GM12872 (cell line): ENCODE measurements around the gene ARSG.

Experiments
- TF ChIP-seq, protein P1 (sequence below): IDR thresholded peaks from 3 replicates; pipeline ENCODE4 v1.5.1; 2011; ENCODE audit warnings: low read depth, mild to moderate bottlenecking, low read length, moderate library complexity; ENCODE audit not compliant: insufficient read depth

Gene ARSG

DNA sequence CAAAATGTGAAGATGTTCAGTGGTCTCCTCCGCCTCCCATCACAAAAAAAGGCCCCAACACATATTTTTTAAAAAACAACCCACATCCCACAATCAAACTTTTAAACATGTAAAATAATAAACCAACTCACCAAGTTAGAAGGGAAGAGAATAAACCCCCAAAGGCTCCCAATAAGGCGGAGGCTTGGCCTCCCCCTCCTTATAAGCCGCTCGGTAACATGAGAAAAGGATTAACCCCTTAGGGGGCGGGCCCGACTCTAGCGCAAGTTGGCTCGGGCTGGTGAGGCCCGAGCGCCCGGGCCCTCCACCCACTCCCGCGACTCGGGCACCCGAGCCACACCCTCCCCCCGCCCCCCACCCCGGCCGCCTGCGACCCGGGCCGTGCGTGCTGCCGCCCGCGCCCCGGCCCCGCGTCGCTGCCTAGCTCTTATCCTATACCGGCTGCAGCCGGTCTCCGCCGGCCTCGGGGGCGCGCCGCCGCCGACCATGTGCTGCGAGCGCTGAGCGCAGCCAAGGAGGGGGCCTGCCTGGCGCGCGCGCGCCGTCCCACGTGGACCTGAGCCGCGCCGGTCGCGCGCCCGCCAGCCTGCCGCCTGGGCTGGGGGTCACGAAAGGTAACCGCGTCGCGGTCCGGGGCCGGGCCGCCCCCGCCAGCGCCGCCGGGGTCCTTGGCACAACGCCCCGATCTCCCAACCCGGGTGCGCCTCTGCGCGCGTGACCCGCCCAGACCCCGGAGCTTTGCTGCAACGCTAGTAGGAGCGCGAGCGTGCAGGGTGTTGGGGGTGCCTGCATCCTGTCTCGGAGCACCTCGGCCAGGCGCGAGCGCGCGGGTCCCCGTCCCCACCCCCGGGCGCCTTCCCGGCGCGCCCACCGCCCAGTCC lies at the start of gene ARSG, which contains the start of gene SLC16A6:
TSS of gene ARSG (plus strand) at position 541 of the 881 bp plus-strand sequence. CDS start 15,999 bp downstream, outside the sequence.
TSS of gene SLC16A6 (minus strand) at position 173 of the 881 bp plus-strand sequence. CDS start 12,807 bp downstream, outside the sequence.
- TF ChIP-seq, protein P1, sequence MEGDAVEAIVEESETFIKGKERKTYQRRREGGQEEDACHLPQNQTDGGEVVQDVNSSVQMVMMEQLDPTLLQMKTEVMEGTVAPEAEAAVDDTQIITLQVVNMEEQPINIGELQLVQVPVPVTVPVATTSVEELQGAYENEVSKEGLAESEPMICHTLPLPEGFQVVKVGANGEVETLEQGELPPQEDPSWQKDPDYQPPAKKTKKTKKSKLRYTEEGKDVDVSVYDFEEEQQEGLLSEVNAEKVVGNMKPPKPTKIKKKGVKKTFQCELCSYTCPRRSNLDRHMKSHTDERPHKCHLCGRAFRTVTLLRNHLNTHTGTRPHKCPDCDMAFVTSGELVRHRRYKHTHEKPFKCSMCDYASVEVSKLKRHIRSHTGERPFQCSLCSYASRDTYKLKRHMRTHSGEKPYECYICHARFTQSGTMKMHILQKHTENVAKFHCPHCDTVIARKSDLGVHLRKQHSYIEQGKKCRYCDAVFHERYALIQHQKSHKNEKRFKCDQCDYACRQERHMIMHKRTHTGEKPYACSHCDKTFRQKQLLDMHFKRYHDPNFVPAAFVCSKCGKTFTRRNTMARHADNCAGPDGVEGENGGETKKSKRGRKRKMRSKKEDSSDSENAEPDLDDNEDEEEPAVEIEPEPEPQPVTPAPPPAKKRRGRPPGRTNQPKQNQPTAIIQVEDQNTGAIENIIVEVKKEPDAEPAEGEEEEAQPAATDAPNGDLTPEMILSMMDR = no peak

DNA sequence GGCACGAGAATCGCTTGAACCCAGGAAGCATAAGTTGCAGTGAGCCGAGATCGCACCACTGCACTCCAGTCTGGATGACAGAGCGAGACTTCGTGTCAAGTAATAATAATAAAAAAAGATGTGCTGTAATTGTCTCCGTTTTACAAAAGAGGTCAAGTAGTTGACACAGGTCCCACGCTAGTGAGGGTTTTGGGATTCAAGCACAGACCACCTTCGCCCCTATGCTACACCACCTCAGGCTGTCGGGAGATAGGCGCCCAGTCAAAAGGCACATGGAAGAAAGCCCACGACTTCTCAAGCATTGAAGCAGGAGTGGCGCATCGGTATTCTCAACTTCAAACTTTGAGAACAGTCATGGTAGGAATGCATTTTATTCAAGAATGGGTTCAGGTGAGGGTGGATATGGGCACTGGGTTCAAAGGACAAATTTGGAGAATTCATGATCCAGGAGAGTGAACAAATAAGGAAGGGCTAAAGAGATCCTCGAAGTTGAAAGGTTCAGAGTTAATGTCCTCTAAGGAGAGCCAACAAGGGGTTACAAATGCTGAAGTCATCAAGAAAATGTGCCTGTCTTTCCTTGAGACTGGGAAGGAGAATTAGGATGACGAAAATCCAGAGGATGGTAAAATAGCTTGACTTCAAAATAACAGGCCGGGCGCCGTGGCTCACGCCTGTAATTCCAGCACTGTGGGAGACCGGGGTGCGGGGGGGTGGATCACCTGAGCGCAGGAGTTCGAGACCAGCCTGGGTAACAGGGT lies 44.8 kb upstream of the ARSG start:
- TF ChIP-seq, protein P1 = no peak

DNA sequence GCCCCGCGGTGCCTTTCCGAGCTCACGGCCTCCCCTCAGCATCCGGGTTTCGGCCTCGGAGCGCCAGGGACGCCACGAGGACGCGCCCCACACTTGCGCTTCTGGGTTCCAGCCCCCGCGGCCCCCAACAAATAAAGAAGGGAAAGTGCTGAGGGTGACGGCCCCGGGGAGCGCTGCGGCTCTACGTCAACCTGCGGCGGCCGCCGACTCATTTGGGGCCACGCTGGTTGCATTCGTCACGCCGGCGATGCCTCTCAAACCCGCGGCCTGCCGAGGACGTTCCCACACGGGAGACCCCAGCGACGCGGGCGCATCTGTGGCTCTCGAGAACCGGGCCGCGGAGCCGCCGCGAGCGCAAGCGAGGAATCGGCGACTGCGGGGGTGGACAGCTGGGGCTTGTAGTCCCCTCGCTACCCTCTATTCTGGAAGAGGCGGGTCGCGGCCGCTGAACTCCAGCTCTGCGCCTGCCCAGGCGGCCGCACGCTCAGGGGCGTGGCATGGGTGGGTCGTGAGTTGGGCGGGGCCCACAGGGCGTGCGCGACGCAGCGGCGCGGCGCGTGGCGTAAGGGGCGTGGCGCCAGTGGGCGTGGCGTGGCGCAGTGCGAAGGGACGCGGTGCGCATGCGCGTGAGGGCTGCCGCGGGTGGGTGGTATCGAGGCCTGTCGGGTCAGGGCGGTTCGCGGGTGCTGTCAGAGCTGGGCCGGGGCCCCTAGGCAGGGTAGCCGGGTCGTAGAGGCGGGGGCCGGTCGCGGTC lies 43.7 kb upstream of the ARSG start, which contains the start of gene AMZ2:
TSS of gene AMZ2 (plus strand) at position 599 of the 754 bp plus-strand sequence. CDS start 2,145 bp downstream, outside the sequence.
- TF ChIP-seq, protein P1 = no peak

DNA sequence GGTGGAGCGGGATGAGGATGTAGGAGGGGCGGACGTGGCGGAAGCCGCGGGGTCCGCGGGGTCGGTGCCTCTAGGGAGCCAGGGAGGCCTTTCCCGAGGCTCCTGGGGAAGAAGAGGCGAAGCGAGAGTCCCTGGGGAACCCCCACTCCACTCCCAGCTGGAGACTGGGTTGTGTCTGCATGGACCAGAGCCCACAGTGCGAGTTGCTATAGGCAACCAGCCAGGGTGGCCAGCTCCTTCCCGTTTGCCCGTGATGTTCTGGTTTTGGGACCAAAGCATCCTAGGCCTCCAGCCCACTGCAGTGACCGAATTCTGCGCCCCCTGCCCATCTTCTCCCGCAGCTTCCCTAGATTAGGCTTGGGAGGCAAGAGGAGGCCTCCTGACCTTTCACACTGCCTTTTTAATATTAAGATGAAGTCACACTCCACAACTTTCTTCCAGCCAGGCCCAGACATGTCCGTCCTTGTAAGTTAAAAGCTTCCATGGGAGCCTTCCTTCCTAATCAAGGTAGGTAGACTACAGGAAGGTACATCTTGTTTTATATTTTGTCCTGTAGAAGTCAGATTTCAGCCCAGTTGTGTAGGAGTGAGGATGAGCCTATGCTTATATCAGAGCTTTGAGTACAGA lies 43.0 kb upstream of the ARSG start:
- TF ChIP-seq, protein P1 = no peak

DNA sequence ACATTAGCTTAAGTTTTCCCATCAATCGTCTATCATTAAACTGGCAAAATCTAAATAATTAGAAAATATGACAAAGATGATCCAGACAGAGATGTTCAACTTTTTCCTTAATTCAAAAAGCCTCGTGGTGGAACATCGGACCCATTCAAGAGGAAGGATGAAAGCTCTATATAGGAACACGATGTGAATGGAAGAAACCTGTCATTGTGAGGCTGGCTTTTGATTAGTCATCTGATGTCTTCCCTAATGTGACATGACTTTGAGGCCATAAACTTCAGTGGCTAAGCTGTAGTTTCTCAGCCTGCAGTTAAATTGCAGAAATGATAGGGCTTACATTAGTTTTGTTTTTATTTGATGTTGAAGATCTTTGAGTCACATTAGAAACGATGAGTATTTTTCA lies 42.4 kb upstream of the ARSG start:
- TF ChIP-seq, protein P1 = no peak

DNA sequence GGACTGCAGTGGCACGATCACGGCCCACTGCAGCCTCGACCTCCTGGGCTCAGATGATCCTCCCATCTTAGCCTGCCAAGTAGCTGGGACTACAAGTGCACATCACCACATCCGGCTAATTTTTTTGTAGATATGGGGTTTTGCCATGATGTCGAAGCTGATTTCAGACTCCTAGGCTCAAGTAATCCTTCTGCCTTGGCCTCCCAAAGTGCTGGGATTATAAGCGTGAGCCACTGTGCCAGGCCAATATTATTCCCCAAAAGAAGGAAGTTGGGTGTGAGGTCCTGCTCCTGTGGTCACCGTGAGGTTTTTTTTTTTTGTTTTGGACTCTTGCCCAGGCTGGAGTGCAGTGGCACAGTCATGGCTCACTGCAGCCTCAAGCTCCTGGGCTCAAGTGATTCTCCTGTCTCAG lies 41.9 kb upstream of the ARSG start:
- TF ChIP-seq, protein P1 = no peak

DNA sequence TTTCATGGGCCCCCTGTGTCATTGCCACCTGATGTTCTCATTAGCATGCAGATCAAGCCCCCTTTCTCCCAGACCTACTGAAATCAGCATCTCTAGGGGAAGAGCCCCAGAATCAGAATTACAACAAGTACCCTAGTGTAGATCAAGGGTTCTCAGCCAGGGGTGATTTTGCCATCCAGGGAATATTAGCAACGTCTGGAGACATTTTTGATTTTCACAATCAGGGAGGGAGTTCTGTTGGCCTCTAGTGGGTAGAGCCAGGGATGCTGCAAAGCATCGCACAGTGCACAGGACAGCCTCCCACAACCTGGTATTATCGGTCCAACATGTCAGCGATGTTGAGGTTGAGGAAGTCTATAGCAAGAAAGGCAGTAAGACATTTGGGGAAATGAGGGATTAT lies 36.1 kb upstream of the ARSG start:
- TF ChIP-seq, protein P1 = no peak
